HUES48 (cell line): Measurements from ENCODE around the gene SPEM2.
A peak's percentile ranks its signal among the peaks of the same experiment; 100 is the strongest.

ENCODE experiments used
- H3K27ac ChIP-seq: one replicate; pipeline ENCODE4 v1.7.0; 2013; ENCODE audit warnings: low read depth, low read length, inconsistent platforms
- H3K27me3 ChIP-seq: 2 replicates; pipeline ENCODE4 v1.6.1; 2013; ENCODE audit warnings: mild to moderate bottlenecking, low read length; ENCODE audit not compliant: control insufficient read depth, insufficient read depth
- H3K36me3 ChIP-seq: 2 replicates; pipeline ENCODE4 v1.6.1; 2013; ENCODE audit warnings: low read length; ENCODE audit not compliant: control insufficient read depth, insufficient read depth
- H3K4me1 ChIP-seq: 2 replicates; pipeline ENCODE4 v1.6.1; 2013; ENCODE audit warnings: mild to moderate bottlenecking, low read length; ENCODE audit not compliant: control insufficient read depth, insufficient read depth
- H3K4me3 ChIP-seq: 2 replicates; pipeline ENCODE4 v1.5.1; 2013; ENCODE audit warnings: mild to moderate bottlenecking, low read depth, low read length
- H3K9ac ChIP-seq: 2 replicates; pipeline ENCODE4 v1.6.1; 2013; ENCODE audit warnings: mild to moderate bottlenecking, low read depth, low read length, moderate library complexity
- H3K9me3 ChIP-seq: 2 replicates; pipeline ENCODE4 v1.6.1; 2013; ENCODE audit warnings: low read length; ENCODE audit not compliant: control insufficient read depth, insufficient read depth

Gene SPEM2

DNA sequence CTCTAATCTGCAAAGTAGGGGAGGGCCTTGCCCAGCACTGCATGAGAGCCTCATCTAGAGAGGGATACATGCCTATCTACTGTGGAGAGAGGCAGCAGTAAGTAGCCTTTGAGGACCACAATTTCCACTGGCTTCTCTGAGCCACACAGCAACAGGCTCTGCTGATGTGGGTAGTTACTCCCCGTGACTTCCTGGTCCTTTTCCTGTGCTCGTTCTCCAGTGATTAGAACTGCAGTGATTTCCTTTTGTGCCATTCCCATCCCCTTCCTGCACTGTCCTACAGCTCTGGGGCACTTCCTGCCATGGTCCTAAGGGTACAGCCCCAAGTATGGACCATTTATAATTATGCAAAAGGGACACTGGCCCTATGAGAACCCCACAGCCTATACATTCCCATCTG, 34.1 kb upstream of the SPEM2 start:
- H3K27me3 ChIP-seq = no peaks in the 10 kb centered on the region
- H3K36me3 ChIP-seq = peaks cover 52% of the 10 kb centered on the region
- no peaks in the 10 kb centered on the region for H3K9me3 ChIP-seq
- no peak overlapping the region for H3K4me3 ChIP-seq
- H3K4me1 ChIP-seq = peaks cover 5% of the 10 kb centered on the region; the same call in 1 of the 2 replicates
- no peak overlapping the region for H3K9ac ChIP-seq
- H3K27ac ChIP-seq = no peak overlapping the region

DNA sequence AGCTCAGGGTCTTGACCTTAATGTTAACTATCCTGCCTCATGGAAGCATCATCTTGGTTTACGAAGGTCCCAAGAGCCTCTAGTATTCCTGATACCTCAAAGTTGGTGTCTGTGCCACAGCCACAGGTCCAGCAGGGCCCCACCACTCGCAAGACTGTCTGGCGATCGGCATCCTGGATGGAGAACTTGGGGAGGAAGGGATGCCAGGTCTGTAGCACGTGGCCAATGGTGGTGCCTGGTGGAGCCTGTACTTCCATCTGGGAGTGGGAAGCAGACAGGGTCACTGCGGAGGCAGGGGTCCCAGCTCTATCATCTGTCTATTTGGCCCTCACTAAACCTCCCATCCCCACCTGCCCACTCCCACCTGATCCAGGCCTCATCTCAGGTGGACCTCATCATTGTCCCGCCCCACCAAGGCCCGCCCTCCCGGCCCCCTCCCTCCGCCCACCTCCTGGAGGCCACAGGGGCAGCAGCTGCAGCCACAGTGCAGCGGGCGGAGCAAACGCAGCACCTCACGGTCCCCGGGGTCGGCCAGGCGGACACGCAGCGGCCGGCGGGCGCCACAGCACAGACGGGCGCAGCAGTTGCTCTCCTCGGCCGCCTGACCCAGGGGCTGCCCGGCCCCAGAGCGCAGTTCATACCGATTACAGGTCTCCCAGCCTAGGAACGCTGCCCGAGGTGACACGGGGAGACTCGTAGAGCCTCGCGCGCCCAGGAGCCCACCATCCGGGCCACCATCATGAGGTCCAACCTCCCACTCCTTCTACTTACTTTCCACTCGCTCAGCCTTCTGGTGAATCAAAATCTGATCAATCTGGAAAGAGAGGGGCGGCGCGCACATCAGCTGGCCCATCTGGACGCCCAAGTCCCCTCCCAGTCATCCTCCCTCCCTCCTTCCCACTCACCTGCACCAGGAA, 32.5 kb upstream of the SPEM2 start:
- Histone ChIP-seq H3K9me3 (no peaks in the 10 kb centered on the region), H3K4me1 (peaks cover 5% of the 10 kb centered on the region; the same call in 1 of the 2 replicates), H3K9ac (no peak overlapping the region), H3K27me3 (no peaks in the 10 kb centered on the region), H3K36me3 (peaks cover 45% of the 10 kb centered on the region), H3K4me3 (peak overlapping the region; percentile 90), H3K27ac (no peak overlapping the region)

DNA sequence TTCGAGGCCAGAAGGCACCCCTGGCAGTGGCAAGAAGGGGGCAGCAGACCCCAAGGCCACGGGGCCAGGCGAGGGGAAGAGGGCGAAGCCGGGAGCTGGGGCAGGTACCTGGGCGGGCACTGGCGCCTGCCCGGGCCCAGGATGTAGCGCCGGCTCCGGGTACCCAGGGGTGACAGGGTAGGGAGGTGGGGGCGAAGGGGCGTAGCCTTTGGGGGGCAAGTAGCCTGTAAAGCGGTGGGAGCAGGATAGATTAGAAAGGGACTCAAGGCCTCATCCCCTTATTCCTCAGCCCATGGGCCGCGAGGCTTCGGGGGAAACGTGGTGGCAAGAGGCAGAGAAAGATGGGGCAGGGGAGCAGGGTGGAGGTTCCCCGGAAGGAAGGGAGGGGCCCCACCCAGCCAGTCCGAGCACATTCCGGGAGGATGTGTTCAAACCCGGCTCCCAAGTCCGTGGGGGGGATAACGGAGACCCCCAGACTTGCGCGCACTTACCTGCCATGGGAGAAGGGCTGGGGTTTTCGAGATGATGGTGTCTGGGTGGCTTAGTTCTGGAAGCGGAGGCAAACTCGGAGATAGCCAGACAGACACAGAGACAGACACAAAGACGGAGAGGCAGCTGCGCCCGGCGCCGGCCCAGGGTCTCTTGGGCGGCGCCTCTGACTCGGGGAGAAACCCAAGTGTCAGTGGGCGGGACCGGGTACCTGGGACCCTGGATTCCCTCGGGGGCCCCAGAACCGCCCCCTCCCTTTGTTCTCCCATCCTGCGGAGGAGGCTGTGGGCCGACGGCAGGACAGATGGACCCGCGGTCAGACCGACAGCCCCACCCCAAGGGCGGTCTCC, 31.6 kb upstream of the SPEM2 start:
- H3K4me3 ChIP-seq = peak overlapping the region; percentile 90
- no peaks in the 10 kb centered on the region for H3K9me3 ChIP-seq
- H3K36me3 ChIP-seq = peaks cover 37% of the 10 kb centered on the region
- peak overlapping the region; percentile 56; the same call in 1 of the 2 replicates for H3K9ac ChIP-seq
- H3K4me1 ChIP-seq = peaks cover 5% of the 10 kb centered on the region; the same call in 1 of the 2 replicates
- H3K27me3 ChIP-seq = no peaks in the 10 kb centered on the region
- H3K27ac ChIP-seq = peak overlapping the region; percentile 82

DNA sequence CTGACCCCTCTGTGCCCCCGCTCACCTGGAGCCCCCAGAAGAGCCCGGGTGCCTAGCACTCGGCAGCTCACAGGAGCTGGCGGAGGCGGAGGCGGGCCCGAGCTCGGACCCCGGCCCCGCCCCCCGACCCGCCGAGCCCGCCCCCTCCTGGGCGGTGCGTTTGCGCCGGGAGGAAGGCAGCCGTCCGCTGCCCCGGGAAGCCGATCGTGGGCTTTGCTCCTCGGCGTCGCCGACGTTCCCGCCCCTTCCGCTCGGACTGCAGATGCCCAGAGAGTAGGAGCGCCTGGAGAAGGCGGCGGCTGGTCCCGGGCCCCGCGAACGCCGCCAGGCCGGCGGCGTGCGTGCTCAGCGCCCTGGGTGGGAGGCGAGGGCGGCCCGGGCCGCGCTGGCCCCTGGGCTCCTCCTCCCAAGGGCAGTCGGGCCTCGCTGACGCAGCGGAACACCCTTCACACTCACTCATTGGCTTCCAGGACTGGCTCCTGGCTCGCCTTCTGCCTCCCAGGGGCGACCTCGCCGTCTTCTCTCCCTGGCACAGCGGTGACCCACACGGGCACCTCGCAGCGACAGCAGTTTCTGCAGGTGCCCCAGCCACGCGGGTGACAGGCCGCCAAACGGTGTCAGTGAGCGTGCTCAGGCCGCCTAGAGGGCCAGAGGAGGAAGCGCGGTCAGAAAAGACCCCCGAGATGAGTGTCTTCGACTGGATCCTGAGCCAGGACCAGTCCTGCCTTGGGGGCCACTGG, 30.8 kb upstream of the SPEM2 start, which contains the start of gene PLSCR3:
TSS of gene PLSCR3 (minus strand) at position 74 of the 740 bp plus-strand sequence. CDS start 415 bp downstream, outside the sequence.
- peak within 1 kb of the TSS; percentile 82 for H3K27ac ChIP-seq
- H3K4me1 ChIP-seq = peaks cover 5% of the 10 kb centered on the region; the same call in 1 of the 2 replicates
- peak within 1 kb of the TSS; percentile 56; the same call in 1 of the 2 replicates for H3K9ac ChIP-seq
- no peaks in the 10 kb centered on the region for H3K27me3 ChIP-seq
- peak within 1 kb of the TSS; percentile 90 for H3K4me3 ChIP-seq
- H3K36me3 ChIP-seq = peaks cover 29% of the 10 kb centered on the region; the same call in 1 of the 2 replicates
- H3K9me3 ChIP-seq = no peaks in the 10 kb centered on the region

DNA sequence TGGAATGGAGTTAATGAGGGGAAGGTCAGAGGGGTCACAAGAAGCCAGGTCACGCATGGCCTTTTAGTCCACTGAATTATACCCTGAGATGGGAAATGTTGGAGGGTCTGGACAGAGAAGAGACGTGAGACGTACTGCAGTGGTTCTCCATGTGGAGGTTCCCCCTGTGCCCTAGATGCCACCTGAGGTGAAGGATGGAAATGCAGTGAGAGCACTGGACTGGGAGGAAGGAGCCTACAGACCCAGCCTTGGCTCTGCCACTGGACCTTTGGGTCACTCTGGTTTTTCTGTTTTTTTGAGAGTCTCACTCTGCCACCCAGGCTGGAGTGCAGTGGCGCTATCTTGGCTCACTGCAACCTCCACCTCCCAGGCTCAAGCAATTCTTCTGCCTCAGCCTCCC, 29.3 kb upstream of the SPEM2 start:
- H3K9ac ChIP-seq = no peak overlapping the region
- no peaks in the 10 kb centered on the region for H3K27me3 ChIP-seq
- H3K4me3 ChIP-seq = no peak overlapping the region
- H3K27ac ChIP-seq = no peak overlapping the region
- H3K36me3 ChIP-seq = peaks cover 14% of the 10 kb centered on the region; the same call in 1 of the 2 replicates
- no peaks in the 10 kb centered on the region for H3K9me3 ChIP-seq
- H3K4me1 ChIP-seq = peaks cover 5% of the 10 kb centered on the region; the same call in 1 of the 2 replicates

DNA sequence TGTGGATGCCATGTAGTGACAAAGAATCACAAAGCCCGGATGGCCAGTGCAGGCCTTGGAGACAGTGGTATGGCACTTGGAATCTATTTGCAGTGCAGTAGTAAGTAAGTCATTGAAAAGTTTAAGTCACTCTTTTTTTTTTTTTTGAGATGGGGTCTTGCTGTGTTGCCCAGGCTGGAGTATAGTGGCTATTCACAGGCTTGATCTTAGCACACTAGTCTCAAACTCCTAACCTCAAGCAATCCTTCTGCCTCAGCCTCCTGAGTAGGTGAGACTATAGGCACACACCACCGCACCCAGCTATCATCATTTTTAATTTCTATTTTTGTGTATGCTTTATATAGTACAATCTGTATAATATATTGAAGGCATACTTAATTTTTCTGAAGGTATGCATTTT, 26.8 kb upstream of the SPEM2 start:
- Histone ChIP-seq H3K9ac (no peak overlapping the region), H3K4me1 (0 out of 2 replicates have a peak, but pooled peaks cover 8% of the 10 kb centered on the region), H3K9me3 (no peaks in the 10 kb centered on the region), H3K27ac (no peak overlapping the region), H3K27me3 (no peaks in the 10 kb centered on the region), H3K4me3 (no peak overlapping the region), H3K36me3 (no peaks in the 10 kb centered on the region)

DNA sequence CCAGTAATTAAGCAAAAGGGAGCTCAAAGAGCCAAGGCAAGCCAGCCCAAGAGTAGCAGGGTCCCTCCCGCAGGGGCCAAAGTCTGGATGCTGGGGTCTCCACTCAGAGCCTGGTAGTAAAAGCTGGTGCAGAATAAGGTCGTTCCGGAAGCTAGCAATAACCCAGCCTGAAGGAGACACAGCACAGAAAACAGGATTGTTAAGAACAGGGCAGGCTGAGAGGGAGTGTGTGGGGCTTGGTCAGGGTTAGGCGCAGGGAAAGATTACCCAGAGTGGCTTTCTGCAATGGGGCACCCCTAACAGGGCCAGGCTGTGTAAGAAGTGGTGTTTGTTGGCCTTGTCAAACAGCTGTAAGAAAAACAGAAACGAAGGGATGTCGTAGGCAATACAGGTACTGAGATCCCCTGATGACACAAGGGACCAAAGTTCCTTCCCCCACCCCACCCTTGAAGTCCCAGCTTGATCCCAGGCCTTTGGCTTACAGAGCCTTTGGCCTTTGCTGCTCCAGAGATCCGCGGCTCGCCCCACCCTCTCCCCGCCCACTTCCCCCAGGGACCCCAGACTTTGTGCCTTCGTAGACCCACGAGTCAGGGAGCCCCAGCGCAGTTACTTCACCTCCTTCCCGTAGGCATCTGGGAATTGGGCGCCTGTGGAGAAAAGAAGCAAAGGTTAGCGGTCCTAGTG, 22.2 kb upstream of the SPEM2 start:
- H3K9me3 ChIP-seq = no peaks in the 10 kb centered on the region
- peak overlapping the region; percentile 66; the same call in 1 of the 2 replicates for H3K9ac ChIP-seq
- peaks cover 13% of the 10 kb centered on the region; the same call in 1 of the 2 replicates for H3K4me1 ChIP-seq
- H3K4me3 ChIP-seq = peak overlapping the region; percentile 91
- H3K27ac ChIP-seq = peak overlapping the region; percentile 98
- H3K36me3 ChIP-seq = no peaks in the 10 kb centered on the region
- H3K27me3 ChIP-seq = no peaks in the 10 kb centered on the region

DNA sequence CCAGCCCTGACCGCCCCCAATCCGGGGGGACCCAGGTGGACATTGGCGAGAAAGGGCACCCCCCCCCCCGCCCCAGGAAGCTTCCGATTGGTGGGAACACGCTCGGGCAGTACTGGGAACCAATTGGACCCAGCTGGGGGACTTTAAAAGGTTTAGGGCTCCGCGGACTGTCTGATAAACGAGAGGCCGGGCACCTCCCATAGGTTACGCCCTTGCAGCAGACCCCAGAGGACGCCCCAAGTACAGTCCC, 21.8 kb upstream of the SPEM2 start:
- Histone ChIP-seq H3K4me1 (peaks cover 13% of the 10 kb centered on the region; the same call in 1 of the 2 replicates), H3K36me3 (peaks cover 3% of the 10 kb centered on the region), H3K9me3 (no peaks in the 10 kb centered on the region), H3K4me3 (peak overlapping the region; percentile 91), H3K9ac (peak overlapping the region; percentile 66), H3K27ac (peak overlapping the region; percentile 98), H3K27me3 (no peaks in the 10 kb centered on the region)

DNA sequence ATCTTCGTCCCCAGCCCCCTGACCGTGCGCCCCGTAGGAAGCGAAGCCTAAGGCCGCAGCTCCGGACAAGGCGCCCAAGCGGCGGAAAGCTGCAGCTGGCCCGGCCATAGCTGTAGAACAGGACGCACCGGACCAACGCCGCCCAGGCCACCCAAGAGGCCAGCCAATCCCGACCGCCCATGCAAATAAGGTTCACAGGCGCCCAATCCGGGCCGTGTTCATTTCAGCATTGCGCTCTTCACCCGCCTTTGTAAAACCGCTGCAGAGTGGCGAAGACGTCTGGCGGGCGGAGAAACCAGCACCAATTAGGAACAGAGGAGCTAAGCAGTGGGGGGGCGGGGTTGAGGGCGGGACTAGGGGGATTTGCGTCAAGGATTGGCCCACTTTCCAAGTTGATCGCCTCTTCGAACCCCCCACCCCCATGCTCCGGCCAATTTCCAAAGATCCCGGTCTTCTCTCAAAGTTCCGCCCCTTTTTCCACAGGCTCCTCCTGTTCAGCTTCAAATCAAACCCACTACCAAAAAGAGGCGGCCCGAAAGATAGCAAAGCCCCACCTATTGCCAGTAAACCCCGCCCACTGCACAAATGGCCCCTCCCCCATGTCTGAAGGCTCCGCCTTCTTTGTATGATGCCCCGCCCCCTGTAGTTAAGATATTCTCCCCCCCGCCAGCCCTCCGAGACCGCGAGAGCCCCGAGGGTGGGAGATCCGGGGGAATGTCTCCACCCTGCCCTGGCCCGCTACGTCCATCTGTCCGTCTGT, 21.3 kb upstream of the SPEM2 start, which contains the start of gene TMEM256:
TSS of gene TMEM256 (minus strand) at position 121 of the 760 bp plus-strand sequence. CDS start at position 108, 13 bp downstream.
- H3K27ac ChIP-seq = peak within 1 kb of the TSS; percentile 98
- peak within 1 kb of the TSS; percentile 91 for H3K4me3 ChIP-seq
- H3K27me3 ChIP-seq = no peaks in the 10 kb centered on the region

More for the DNA sequence above, 21.3 kb upstream of the SPEM2 start, which contains the start of gene TMEM256:
- H3K4me1 ChIP-seq = peaks cover 13% of the 10 kb centered on the region; the same call in 1 of the 2 replicates
- peaks cover 8% of the 10 kb centered on the region for H3K36me3 ChIP-seq
- H3K9me3 ChIP-seq = no peaks in the 10 kb centered on the region
- peak within 1 kb of the TSS; percentile 66 for H3K9ac ChIP-seq
